H1 (cell line): ENCODE data around the gene UBN1.

Source experiments
- BACH1 ChIP-seq: IDR thresholded peaks from 2 replicates; pipeline ENCODE4 v1.6.1; 2012; ENCODE audit warnings: low read length, improper control_type of control experiment
- NRF1 ChIP-seq: IDR thresholded peaks from 2 replicates; pipeline ENCODE4 v1.6.1; 2011; ENCODE audit warnings: mild to moderate bottlenecking, low read depth, low read length, improper control_type of control experiment
- POLR2A ChIP-seq, 2 experiments: IDR thresholded peaks; 1 replicate in 1 of 2; 2 replicates in 1 of 2; pipeline ENCODE4 v1.6.1; 2011; ENCODE audit warnings: low read depth in 2 of 2, low read length in 2 of 2, mild to moderate bottlenecking in 2 of 2; ENCODE audit errors: control extremely low read depth in 1 of 2
- POLR2AphosphoS5 ChIP-seq: IDR thresholded peaks from 2 replicates; pipeline ENCODE4 v1.6.1; 2011; ENCODE audit warnings: low read depth, low read length
- TAF1 ChIP-seq: IDR thresholded peaks from 2 replicates; pipeline ENCODE4 v1.6.1; 2011; ENCODE audit warnings: mild to moderate bottlenecking, low read depth, low read length
- TAF7 ChIP-seq: optimal IDR thresholded peaks from 2 replicates; pipeline ENCODE3; 2011; ENCODE audit warnings: low read depth, mild to moderate bottlenecking, inconsistent platforms, low read length, moderate library complexity, borderline replicate concordance
- USF2 ChIP-seq: IDR thresholded peaks from 2 replicates; pipeline ENCODE4 v1.6.1; 2011; ENCODE audit warnings: low read length, improper control_type of control experiment
- TF ChIP-seq, protein P1 (sequence below), 3 experiments: IDR thresholded peaks; 1 replicate in 2 of 3; 2 replicates in 1 of 3; pipeline versions ENCODE4 v1.5.1 to v1.6.1; 2011; ENCODE audit warnings: low read length in 3 of 3, mild to moderate bottlenecking in 3 of 3, inconsistent platforms in 2 of 3, low read depth in 1 of 3, moderate library complexity in 1 of 3; ENCODE audit not compliant: insufficient read depth in 1 of 3; ENCODE audit errors: control extremely low read depth in 1 of 3

DNA sequence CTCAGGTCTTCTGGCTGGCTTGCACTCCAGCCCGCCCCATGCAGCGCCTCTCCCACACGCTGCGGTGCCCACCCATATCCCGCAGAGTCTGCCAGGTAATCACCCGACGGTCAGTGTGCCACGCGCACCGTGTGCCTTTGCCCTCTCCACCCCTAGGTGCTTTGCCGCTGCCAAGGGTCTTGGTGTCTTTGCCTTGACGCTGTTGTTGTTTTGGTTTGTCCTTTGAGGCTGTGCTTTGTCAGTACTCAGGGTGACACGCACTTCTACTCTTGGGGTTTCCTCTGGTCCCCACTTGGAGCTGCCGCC, 30.1 kb downstream of the UBN1 start:
- TF ChIP-seq NRF1 (no peak), USF2 (no peak), TAF1 (no peak), POLR2AphosphoS5 (no peak), TAF7 (no peak), POLR2A (IDR thresholded peaks at IDR 0.05; ENCODE audit: control extremely low read depth in 1 of 2, low read depth in 2 of 2, low read length in 2 of 2) (no peak), BACH1 (no peak)
- TF ChIP-seq, protein P1, sequence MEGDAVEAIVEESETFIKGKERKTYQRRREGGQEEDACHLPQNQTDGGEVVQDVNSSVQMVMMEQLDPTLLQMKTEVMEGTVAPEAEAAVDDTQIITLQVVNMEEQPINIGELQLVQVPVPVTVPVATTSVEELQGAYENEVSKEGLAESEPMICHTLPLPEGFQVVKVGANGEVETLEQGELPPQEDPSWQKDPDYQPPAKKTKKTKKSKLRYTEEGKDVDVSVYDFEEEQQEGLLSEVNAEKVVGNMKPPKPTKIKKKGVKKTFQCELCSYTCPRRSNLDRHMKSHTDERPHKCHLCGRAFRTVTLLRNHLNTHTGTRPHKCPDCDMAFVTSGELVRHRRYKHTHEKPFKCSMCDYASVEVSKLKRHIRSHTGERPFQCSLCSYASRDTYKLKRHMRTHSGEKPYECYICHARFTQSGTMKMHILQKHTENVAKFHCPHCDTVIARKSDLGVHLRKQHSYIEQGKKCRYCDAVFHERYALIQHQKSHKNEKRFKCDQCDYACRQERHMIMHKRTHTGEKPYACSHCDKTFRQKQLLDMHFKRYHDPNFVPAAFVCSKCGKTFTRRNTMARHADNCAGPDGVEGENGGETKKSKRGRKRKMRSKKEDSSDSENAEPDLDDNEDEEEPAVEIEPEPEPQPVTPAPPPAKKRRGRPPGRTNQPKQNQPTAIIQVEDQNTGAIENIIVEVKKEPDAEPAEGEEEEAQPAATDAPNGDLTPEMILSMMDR (IDR thresholded peaks at IDR 0.05; ENCODE audit: control extremely low read depth in 1 of 3, insufficient read depth in 1 of 3, low read depth in 1 of 3, low read length in 3 of 3): no peak
